Left lung (tissue), 10 donors: ENCODE data around the gene SPHK1. TPM values are rescaled to one million over a fixed set of nuclear protein-coding genes. Genes with fewer than 3 reads are reported as not detected.
"Not testable (repeated sequence)": the region's sequence is repeated elsewhere in the genome, so short reads cannot be mapped to it uniquely, and the experiment has no call there.

Experiments used
- ATAC-seq: fragments of 200-7000 bp; cut with Tn5 transposase; one replicate; pipeline ENCODE4 v1.9.1; 2020; ENCODE audit warnings: moderate library complexity
- DNase-seq, 4 donors: peaks; one replicate each; pipeline ENCODE4 v3.0.0-alpha.2; 2013 to 2020
- H3K27ac ChIP-seq, 2 donors: fragments of 200-600 bp; sonication (generic) in 1 of 2; one replicate each; pipeline versions ENCODE4 v1.5.0 to v1.8.0; 2020 to 2021
- H3K27me3 ChIP-seq, 2 donors: fragments of 200-600 bp; sonication (generic) in 1 of 2; one replicate each; pipeline versions ENCODE4 v1.5.0 to v1.8.0; 2020 to 2021
- H3K36me3 ChIP-seq, 2 donors: fragments of 200-600 bp; sonication (generic) in 1 of 2; one replicate each; pipeline versions ENCODE4 v1.5.0 to v1.8.0; 2020 to 2021
- H3K4me1 ChIP-seq, 2 donors: fragments of 200-600 bp; one replicate each; pipeline ENCODE4 v1.8.0; 2021
- H3K4me3 ChIP-seq, 2 donors: fragments of 200-600 bp; sonication (generic) in 1 of 2; one replicate each; pipeline versions ENCODE4 v1.5.0 to v1.8.0; 2020 to 2021; ENCODE audit warnings: mild to moderate bottlenecking in 1 of 2
- H3K9me3 ChIP-seq, 2 donors: fragments of 200-600 bp; sonication (generic) in 1 of 2; one replicate each; pipeline versions ENCODE4 v1.5.0 to v1.8.0; 2020 to 2021
- CTCF ChIP-seq, 2 donors: fragments of 200-600 bp; sonication (generic) in 1 of 2; IDR thresholded peaks; one replicate each; pipeline versions ENCODE4 v1.5.0 to v1.8.0; 2021; ENCODE audit warnings: antibody characterized with exemption in 2 of 2
- intact Hi-C, 2 donors: fragments of 100-400 bp; cut with DNase I; formaldehyde crosslinking; loops; one replicate each; pipeline versions ENCODE4 v1.11.2 to v1.14.2; 2022
- polyA plus RNA-seq, 6 donors: library from polyadenylated mRNA; unstranded; fragments of 120-200 nt; gene quantifications; one replicate each; pipeline ENCODE4 v1.2.1, GENCODE V29; 2013; ENCODE audit not compliant: insufficient read length in 6 of 6
- total RNA-seq, 2 donors: library from RNA; stranded (reverse); fragmentation: NEBNext Ultra II Directional; extraction: Animal tissue kit (Norgen Biotek cat#: 25700); gene quantifications; one replicate each; pipeline ENCODE4 v1.2.1, GENCODE V29; 2021
- donor health status: DM: no; HTN: yes; CAD: no.
- donor health status: DM: no; HTN: no; CAD: no.

SPHK1 gene
- total and polyA plus RNA-seq, 8 donors: 4.4 to 35.1 (median 5.7) TPM

DNA sequence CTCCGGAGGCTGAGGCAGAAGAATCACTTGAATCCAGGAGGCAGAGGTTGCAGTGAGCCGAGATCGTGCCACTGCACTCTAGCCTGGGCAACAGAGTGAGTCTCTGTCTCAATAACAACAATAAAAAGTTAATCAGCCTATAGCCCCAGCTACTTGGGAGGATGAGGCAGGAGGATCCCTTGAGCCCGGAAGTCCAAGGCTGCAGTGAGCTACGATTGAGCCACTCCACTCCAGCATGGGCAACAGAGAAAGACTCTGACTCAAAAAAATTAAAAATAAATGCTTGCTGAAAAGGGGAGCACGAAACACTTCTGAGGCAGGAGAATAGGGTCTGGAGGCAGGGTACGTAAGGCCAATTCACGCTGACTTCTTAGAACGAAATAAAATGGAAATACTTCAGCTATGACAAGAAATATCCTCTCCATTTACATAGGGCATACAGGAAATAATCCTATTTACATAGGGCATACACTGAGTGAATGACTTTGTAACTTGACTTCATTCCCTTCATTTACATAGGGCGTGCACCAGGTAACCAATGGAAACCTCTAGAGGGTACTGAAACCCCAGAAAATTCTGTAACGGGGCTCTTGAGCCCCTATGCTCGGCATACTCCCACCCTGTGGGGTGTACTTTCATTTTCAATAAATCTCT is 27.5 kb upstream of the SPHK1 start:
- intact Hi-C loops: no loop called here
- ATAC-seq (no peak), DNase-seq (peak in 1 of 4 donors; percentile 2)
- Histone ChIP-seq H3K4me1 (peaks cover 3 to 20% of the 10 kb centered on the region in 2 donors), H3K27me3 (no peaks in the 10 kb centered on the region), H3K36me3 (no peaks in the 10 kb centered on the region), H3K27ac (no peak overlapping the region), H3K9me3 (no peaks in the 10 kb centered on the region), H3K4me3 (no peak overlapping the region)
- TF ChIP-seq CTCF (IDR thresholded peaks at IDR 0.05): no peak

- intact Hi-C loops: no loop called here
- ATAC-seq: no peak
- H3K27me3 ChIP-seq: no peaks in the 10 kb centered on the region
Observed at GRCh38 chr17:76357597-76358158, 26.7 kb upstream of the SPHK1 start.

GRCh38 chr17:76359375-76359774 is 25.0 kb upstream of the SPHK1 start:
- Histone ChIP-seq H3K9me3 (no peaks in the 10 kb centered on the region), H3K27ac (no peak overlapping the region), H3K4me1 (peaks cover 3 to 5% of the 10 kb centered on the region in 2 donors), H3K36me3 (no peaks in the 10 kb centered on the region), H3K27me3 (no peaks in the 10 kb centered on the region), H3K4me3 (no peak overlapping the region)
- DNase-seq (no peak), ATAC-seq (no peak)
- intact Hi-C loops: no loop called here
- no peak for TF ChIP-seq CTCF (IDR thresholded peaks at IDR 0.05)

More at GRCh38 chr17:76357597-76358158, 26.7 kb upstream of the SPHK1 start:
- Histone ChIP-seq H3K27ac (no peak overlapping the region), H3K36me3 (no peaks in the 10 kb centered on the region), H3K4me3 (no peak overlapping the region), H3K9me3 (no peaks in the 10 kb centered on the region), H3K4me1 (peaks cover 3 to 12% of the 10 kb centered on the region in 2 donors)
- peak in 1 of 4 donors; percentile 6 for DNase-seq
- TF ChIP-seq CTCF (IDR thresholded peaks at IDR 0.05): no peak

GRCh38 chr17:76359776-76360175 is 24.6 kb upstream of the SPHK1 start:
- H3K36me3 ChIP-seq, ATAC-seq, H3K27ac ChIP-seq, H3K4me1 ChIP-seq, H3K9me3 ChIP-seq, H3K4me3 ChIP-seq, intact Hi-C loops, H3K27me3 ChIP-seq: not testable (repeated sequence)
- peak in 1 of 4 donors; percentile 2 for DNase-seq

DNA sequence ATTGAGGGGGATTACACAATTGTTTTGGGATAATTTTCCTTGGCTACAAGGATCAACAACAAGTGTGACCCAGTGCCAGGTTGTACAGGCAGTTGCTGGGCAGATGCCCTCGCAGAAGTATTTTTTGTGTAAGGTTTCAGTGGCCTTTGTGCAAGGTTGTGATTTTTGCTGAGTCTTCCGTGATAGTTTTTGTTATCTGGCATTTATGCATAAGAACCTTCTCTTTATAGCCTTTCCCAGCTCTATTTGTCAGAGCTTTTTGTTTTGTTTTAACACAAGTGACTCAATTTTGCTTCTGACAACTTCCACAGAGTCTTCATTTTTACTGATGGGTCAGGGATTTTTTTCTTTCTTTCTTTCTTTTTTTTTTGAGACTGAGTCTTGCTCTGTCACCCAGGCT is 23.9 kb upstream of the SPHK1 start:
- Histone ChIP-seq H3K36me3 (no peaks in the 10 kb centered on the region), H3K9me3 (no peaks in the 10 kb centered on the region), H3K27ac (no peak overlapping the region), H3K27me3 (no peaks in the 10 kb centered on the region), H3K4me1 (no peaks in the 10 kb centered on the region), H3K4me3 (no peak overlapping the region)
- ATAC-seq: no peak
- intact Hi-C loops: no loop called here
- no peak for DNase-seq
- no peak for TF ChIP-seq CTCF (IDR thresholded peaks at IDR 0.05)
